Activated T-cell treated with anti-CD3 and anti-CD28 coated beads, Interleukin-2, amount 50 U/mL, for 72 hours (primary cell): ENCODE measurements around the gene MSH6. TPM values are rescaled to one million over a fixed set of nuclear protein-coding genes. Genes with fewer than 3 reads are reported as not detected.

Experiments used
- ATAC-seq, 2 donors: fragments of 150-1000 bp; cut with Tn5 transposase; replicated peaks in 1 of 2; 2 replicates each; pipeline ENCODE4 v1.10.0; 2021; ENCODE audit warnings: moderate library complexity in 2 of 2, mild to moderate bottlenecking in 1 of 2
- DNase-seq, 2 donors: peaks; one replicate each; pipeline ENCODE4 v3.0.0; 2021 to 2022; ENCODE audit warnings: mixed read lengths in 1 of 2
- H3K27ac Mint-ChIP-seq: one replicate; pipeline ENCODE4 v1.8.0; 2022; ENCODE audit warnings: mild to moderate bottlenecking, moderate library complexity, mixed read lengths
- H3K27me3 Mint-ChIP-seq: one replicate; pipeline ENCODE4 v1.8.0; 2022; ENCODE audit warnings: low read depth, mixed read lengths
- H3K36me3 Mint-ChIP-seq, 2 donors: one replicate each; pipeline ENCODE4 v1.8.0; 2022; ENCODE audit warnings: mixed read lengths in 2 of 2, mild to moderate bottlenecking in 1 of 2; ENCODE audit not compliant: insufficient read depth in 2 of 2
- H3K4me1 Mint-ChIP-seq: one replicate; pipeline ENCODE4 v1.8.0; 2022; ENCODE audit warnings: low read depth, mixed read lengths
- H3K4me3 Mint-ChIP-seq, 2 donors: one replicate each; pipeline ENCODE4 v1.8.0; 2022; ENCODE audit warnings: mild to moderate bottlenecking in 2 of 2, mixed read lengths in 2 of 2, moderate library complexity in 2 of 2
- H3K9me3 Mint-ChIP-seq, 2 donors: one replicate each; pipeline ENCODE4 v1.8.0; 2022; ENCODE audit warnings: mixed read lengths in 2 of 2
- total RNA-seq, 2 donors: library from RNA; stranded (reverse); gene quantifications; one replicate each; pipeline ENCODE4 v1.2.3, GENCODE V29; 2022

Gene MSH6
- total RNA-seq, 2 donors from 2014 or later: 109 to 140 TPM

GRCh38 chr2:47769318-47769717, 13.6 kb upstream of the MSH6 start:
- H3K9me3 Mint-ChIP-seq: no peaks in the 10 kb centered on the region
- H3K27ac Mint-ChIP-seq: no peak overlapping the region
- ATAC-seq: no peak
- DNase-seq: no peak
- H3K4me3 Mint-ChIP-seq: no peak overlapping the region
- H3K4me1 Mint-ChIP-seq: peaks cover 9% of the 10 kb centered on the region
- H3K27me3 Mint-ChIP-seq: no peaks in the 10 kb centered on the region
- H3K36me3 Mint-ChIP-seq: peaks cover 0 to 4% of the 10 kb centered on the region in 2 donors

DNA sequence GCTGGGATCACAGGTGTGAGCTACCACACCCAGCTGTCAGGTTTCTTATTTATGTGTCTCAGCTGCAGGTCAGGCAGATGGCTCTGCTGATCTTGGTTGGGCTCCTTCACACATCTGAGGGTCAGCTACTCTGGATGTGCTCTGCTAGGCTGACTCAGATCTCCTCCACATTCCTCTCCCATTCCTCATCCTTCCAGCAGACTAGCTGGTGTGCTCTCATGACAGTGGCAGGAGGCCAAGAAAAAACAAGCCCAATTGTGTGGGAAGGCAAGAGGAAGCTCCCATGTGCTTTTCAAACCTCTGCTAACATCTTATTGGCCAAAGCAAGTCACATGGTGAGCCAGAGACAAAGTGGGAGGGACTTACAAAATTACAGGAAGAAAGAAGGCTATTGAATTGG, 11.7 kb upstream of the MSH6 start:
- no peak for ATAC-seq
- peaks cover 0 to 4% of the 10 kb centered on the region in 2 donors for H3K36me3 Mint-ChIP-seq
- peaks cover 9% of the 10 kb centered on the region for H3K4me1 Mint-ChIP-seq
- DNase-seq: no peak
- H3K9me3 Mint-ChIP-seq: no peaks in the 10 kb centered on the region
- no peak overlapping the region for H3K27ac Mint-ChIP-seq
- no peak overlapping the region for H3K4me3 Mint-ChIP-seq
- no peaks in the 10 kb centered on the region for H3K27me3 Mint-ChIP-seq

DNA sequence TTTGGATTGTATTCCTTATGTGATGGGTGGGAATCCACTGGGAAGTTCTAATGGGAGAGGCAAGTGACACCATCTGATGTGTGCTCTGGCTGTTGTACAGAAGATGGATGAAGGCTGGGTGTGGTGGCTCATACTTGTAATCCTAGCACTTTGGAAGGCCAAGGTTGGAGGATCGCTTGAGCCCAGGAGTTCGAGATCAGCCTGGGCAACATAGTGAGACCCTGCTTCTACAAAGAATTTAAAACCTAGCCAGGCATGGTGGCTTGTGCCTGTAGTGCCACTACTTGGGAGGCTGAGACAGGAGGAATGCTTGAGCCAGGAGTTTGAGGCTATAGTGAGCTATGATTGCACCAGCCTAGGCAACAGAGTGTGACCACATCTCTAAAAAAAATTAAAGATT, 10.6 kb upstream of the MSH6 start:
- DNase-seq (no peak), ATAC-seq (no peak)
- Mint-ChIP-seq H3K36me3 (peaks cover 0 to 4% of the 10 kb centered on the region in 2 donors), H3K4me3 (no peak overlapping the region), H3K4me1 (peaks cover 9% of the 10 kb centered on the region), H3K9me3 (no peaks in the 10 kb centered on the region), H3K27me3 (no peaks in the 10 kb centered on the region), H3K27ac (no peak overlapping the region)

- Mint-ChIP-seq H3K36me3 (peaks cover 0 to 4% of the 10 kb centered on the region in 2 donors), H3K4me1 (no peaks in the 10 kb centered on the region), H3K27me3 (no peaks in the 10 kb centered on the region), H3K4me3 (no peak overlapping the region), H3K27ac (no peak overlapping the region), H3K9me3 (no peaks in the 10 kb centered on the region)
- DNase-seq: no peak
- ATAC-seq: no peak
Measured at GRCh38 chr2:47774567-47774966, 8.4 kb upstream of the MSH6 start.

DNA sequence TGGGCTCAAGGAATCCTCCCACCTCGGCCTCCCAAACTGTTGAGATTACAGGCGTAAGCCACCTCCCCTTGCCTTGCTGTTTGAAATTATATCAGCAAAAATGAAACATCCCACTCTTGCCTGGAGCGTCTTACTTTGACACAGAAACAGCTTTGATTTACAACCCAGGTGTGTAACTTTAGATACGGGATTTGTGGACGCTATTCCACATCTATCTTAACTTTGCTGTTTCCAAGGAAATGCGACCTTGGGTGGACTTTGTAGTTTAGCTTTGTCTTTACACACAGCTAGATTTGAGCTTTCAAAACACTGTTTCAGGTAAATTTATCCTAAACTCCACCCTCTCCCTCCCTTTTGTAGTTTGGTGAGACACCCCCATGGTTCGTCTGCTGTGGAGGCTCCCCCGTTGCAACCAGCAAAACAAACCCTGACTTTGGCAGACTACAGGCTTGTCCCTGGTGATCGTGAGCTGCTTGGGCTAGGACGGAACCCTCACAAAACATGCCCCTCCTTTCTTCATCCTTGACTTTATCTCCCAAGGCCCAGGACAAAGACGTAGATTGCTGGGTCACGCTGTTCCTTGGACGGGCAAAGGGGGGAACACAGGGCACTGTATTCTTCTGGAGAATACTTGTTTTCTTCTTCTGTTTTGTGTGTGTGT, 5.5 kb upstream of the MSH6 start:
- ATAC-seq: no peak
- DNase-seq: no peak
- no peaks in the 10 kb centered on the region for H3K27me3 Mint-ChIP-seq
- no peaks in the 10 kb centered on the region for H3K36me3 Mint-ChIP-seq
- no peaks in the 10 kb centered on the region for H3K9me3 Mint-ChIP-seq
- H3K4me1 Mint-ChIP-seq: no peaks in the 10 kb centered on the region
- no peak overlapping the region for H3K27ac Mint-ChIP-seq
- H3K4me3 Mint-ChIP-seq: no peak overlapping the region

- ATAC-seq: no peak
- Mint-ChIP-seq H3K9me3 (no peaks in the 10 kb centered on the region), H3K4me3 (no peak overlapping the region), H3K36me3 (peaks cover 0 to 2% of the 10 kb centered on the region in 2 donors), H3K27ac (no peak overlapping the region), H3K27me3 (no peaks in the 10 kb centered on the region), H3K4me1 (no peaks in the 10 kb centered on the region)
- DNase-seq: no peak
Measured at GRCh38 chr2:47778698-47779425, 4.1 kb upstream of the MSH6 start.

DNA sequence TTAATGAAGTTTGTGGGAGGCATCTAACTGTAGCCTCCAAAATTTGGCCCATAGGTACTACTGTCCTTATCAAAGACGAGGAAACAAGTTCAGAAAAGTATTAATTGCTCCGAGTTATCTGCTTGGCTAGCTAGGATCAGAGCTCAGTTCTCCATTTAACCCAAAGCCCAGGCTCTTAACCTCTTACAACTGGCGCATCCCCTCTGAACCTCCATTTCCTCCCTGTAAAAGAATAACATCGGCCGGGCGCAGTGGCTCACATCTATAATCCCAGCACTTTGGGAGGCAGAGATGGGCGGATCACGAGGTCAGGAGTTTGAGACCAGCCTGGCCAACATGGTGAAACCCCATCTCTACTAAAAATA, 3.5 kb upstream of the MSH6 start:
- Mint-ChIP-seq H3K27ac (no peak overlapping the region), H3K9me3 (no peaks in the 10 kb centered on the region), H3K36me3 (peaks cover 0 to 2% of the 10 kb centered on the region in 2 donors), H3K27me3 (no peaks in the 10 kb centered on the region), H3K4me3 (no peak overlapping the region), H3K4me1 (no peaks in the 10 kb centered on the region)
- no peak for ATAC-seq
- no peak for DNase-seq

- no peaks in the 10 kb centered on the region for H3K27me3 Mint-ChIP-seq
- no peak for DNase-seq
- H3K9me3 Mint-ChIP-seq: no peaks in the 10 kb centered on the region
- H3K36me3 Mint-ChIP-seq: peaks cover 5 to 12% of the 10 kb centered on the region in 2 donors
- H3K4me1 Mint-ChIP-seq: peaks cover 22% of the 10 kb centered on the region
- no peak for ATAC-seq
- H3K4me3 Mint-ChIP-seq: peak overlapping the region; percentile 78 to 89
- H3K27ac Mint-ChIP-seq: no peak overlapping the region
Measured at GRCh38 chr2:47782381-47782670, 619 bp upstream of the MSH6 start.

GRCh38 chr2:47783486-47784351, 774 bp downstream of the MSH6 start:
- peak; percentile 67 to 77 for DNase-seq
- Mint-ChIP-seq H3K9me3 (no peaks in the 10 kb centered on the region), H3K27ac (peak overlapping the region; percentile 91), H3K4me1 (peaks cover 22% of the 10 kb centered on the region), H3K36me3 (peaks cover 5 to 12% of the 10 kb centered on the region in 2 donors), H3K4me3 (peak overlapping the region; percentile 89), H3K27me3 (no peaks in the 10 kb centered on the region)
- ATAC-seq: peak; percentile 42 to 47

- ATAC-seq: no peak
- no peaks in the 10 kb centered on the region for H3K9me3 Mint-ChIP-seq
- peaks cover 5 to 12% of the 10 kb centered on the region in 2 donors for H3K36me3 Mint-ChIP-seq
- no peak for DNase-seq
- H3K4me1 Mint-ChIP-seq: peaks cover 22% of the 10 kb centered on the region
- no peak overlapping the region for H3K27ac Mint-ChIP-seq
- no peaks in the 10 kb centered on the region for H3K27me3 Mint-ChIP-seq
- peak overlapping the region; percentile 89 for H3K4me3 Mint-ChIP-seq
Measured at GRCh38 chr2:47784352-47784851, 1.5 kb downstream of the MSH6 start.

DNA sequence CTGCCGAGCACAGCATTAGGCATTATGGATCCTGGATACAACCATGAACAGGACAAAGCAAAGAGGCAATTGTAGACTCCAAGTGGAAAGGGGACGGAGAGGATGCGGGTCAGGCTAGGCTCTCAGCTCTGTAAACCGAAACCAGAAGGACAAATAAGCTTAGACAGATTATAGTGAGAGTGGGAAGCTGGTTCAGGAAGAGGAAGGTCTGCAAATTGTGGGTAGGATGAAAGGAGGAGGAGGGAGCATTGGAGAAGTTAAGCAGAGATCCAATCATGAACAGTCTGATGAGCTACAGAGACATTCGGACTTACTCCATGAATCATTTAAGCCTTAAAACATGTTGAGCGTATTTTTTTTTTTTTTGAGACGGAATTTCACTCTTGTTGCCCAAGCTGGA, 3.0 kb downstream of the MSH6 start:
- H3K4me3 Mint-ChIP-seq: peak overlapping the region; percentile 89
- no peaks in the 10 kb centered on the region for H3K9me3 Mint-ChIP-seq
- H3K4me1 Mint-ChIP-seq: peaks cover 28% of the 10 kb centered on the region
- DNase-seq (no peak), ATAC-seq (no peak)
- H3K27ac Mint-ChIP-seq: no peak overlapping the region
- H3K36me3 Mint-ChIP-seq: peaks cover 8 to 13% of the 10 kb centered on the region in 2 donors
- H3K27me3 Mint-ChIP-seq: no peaks in the 10 kb centered on the region

DNA sequence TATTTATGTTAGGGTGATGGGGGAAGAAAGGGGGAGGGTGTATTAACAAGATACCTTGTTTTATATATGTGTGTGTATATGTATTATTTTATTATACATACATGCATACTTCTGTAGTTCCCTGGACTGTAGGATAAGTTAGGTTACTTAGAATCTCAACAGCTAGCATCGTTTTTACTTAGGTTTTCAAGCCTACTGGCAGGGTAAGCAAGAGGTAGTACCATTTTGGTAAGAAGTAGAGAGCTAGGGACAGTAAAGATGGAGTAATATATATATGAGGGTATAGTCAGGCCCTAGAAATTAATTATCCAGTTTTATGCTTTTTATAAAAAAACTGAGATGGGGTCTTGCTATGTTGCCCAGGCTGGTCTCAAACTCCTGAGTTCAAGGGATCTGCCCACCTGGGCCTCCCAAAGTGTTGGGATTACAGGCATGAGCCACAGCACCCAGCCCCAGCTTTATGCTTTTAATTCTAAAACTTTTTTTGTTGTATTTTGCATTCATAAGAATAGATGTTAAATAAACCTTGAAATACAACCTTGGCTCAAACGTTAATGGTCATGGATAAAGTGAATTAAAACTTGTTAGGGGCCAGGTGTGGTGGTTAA, 13.2 kb downstream of the MSH6 start:
- Mint-ChIP-seq H3K27ac (no peak overlapping the region), H3K4me3 (no peak overlapping the region), H3K4me1 (no peaks in the 10 kb centered on the region), H3K36me3 (peaks cover 25 to 54% of the 10 kb centered on the region in 2 donors), H3K9me3 (peaks cover 0 to 3% of the 10 kb centered on the region in 2 donors), H3K27me3 (no peaks in the 10 kb centered on the region)
- no peak for DNase-seq
- ATAC-seq: no peak

GRCh38 chr2:47798631-47799030, 15.7 kb downstream of the MSH6 start:
- H3K4me1 Mint-ChIP-seq: no peaks in the 10 kb centered on the region
- DNase-seq: no peak
- no peak for ATAC-seq
- no peak overlapping the region for H3K4me3 Mint-ChIP-seq
- peak overlapping the region; percentile 90 for H3K27ac Mint-ChIP-seq
- peaks cover 37 to 74% of the 10 kb centered on the region in 2 donors for H3K36me3 Mint-ChIP-seq
- peaks cover 3 to 7% of the 10 kb centered on the region in 2 donors for H3K9me3 Mint-ChIP-seq
- no peaks in the 10 kb centered on the region for H3K27me3 Mint-ChIP-seq
